Measurements from ENCODE around the gene PLA2G2F. TPM values are rescaled to one million over a fixed set of nuclear protein-coding genes. Genes with fewer than 3 reads are reported as not detected.

The PLA2G2F gene
- total and polyA plus RNA-seq, 2 of the 13 experiments (the other 11 are each of a cell fraction or from before 2014, with no cell fraction given), result not detected

- Histone ChIP-seq H3K9me3 (ENCODE audit: low read length) (no peaks in the 10 kb centered on the region), H4K20me1 (ENCODE audit: insufficient read depth, low read length) (no peaks in the 10 kb centered on the region), H3K27me3 (ENCODE audit: control insufficient read depth in 1 of 2, insufficient read depth in 2 of 2, low read length in 2 of 2) (0 out of 5 replicates have a peak, but pooled peaks cover 0 to 4% of the 10 kb centered on the region in 2 experiments), H3K79me2 (ENCODE audit: insufficient read depth, low read length) (no peaks in the 10 kb centered on the region), H3K4me2 (ENCODE audit: low read depth, low read length) (no peak overlapping the region), H3K4me3 (replicated peaks in 1 of 3; ENCODE audit: insufficient read depth in 1 of 3, low read depth in 2 of 3, low read length in 3 of 3) (no peak overlapping the region), H3K4me1 (ENCODE audit: insufficient read depth, low read length) (no peaks in the 10 kb centered on the region), H3K36me3 (replicated peaks in 1 of 2; ENCODE audit: control insufficient read depth in 1 of 2, insufficient read depth in 2 of 2, low read length in 2 of 2) (no peaks in the 10 kb centered on the region), H2AFZ (ENCODE audit: low read length) (no peak overlapping the region), H3K9ac (ENCODE audit: insufficient read depth, low read depth, low read length) (no peak overlapping the region), H3K27ac (ENCODE audit: extremely low read length, insufficient read depth, low read length) (no peak overlapping the region)
- BruUV-seq (replicated peaks), result no TSS peak
- ATAC-seq (no peak), DNase-seq (ENCODE audit: low spot score) (no peak), FAIRE-seq (no peak)
- in situ Hi-C loops (cut with HindIII; ENCODE audit: extremely low pct_ligation_motif_present, low pct_unique_long_range_greater_than_20kb) (no loop called here), intact Hi-C loops (cut with micrococcal nuclease; ENCODE audit: unreplicated experiment) (no loop called here)
- 70% methylated on average over 7 of the region's 10 CpGs for WGBS (ENCODE audit: low lambda C conversion rate)
- ChIA-PET POLR2A (no interaction called here), CTCF (ENCODE audit: low intra/inter-chr PET ratio, low total read pairs) (no interaction called here)
- TF ChIP-seq DBP (CRISPR knock-in tag; IDR thresholded peaks at IDR 0.05; ENCODE audit: not compliant biosample characterization) (no peak), SETDB1 (CRISPR knock-in tag; IDR thresholded peaks at IDR 0.05; ENCODE audit: borderline replicate concordance) (no peak), PRMT3 (CRISPR knock-in tag; IDR thresholded peaks at IDR 0.05; ENCODE audit: borderline replicate concordance, low read depth) (no peak), ZFX (CRISPR knock-in tag; IDR thresholded peaks at IDR 0.05; ENCODE audit: low read depth) (no peak), SSRP1 (CRISPR knock-in tag; IDR thresholded peaks at IDR 0.05) (no peak), FOSL2 (CRISPR knock-in tag; IDR thresholded peaks at IDR 0.05) (no peak), SOX6 (IDR thresholded peaks at IDR 0.05) (no peak), SOX6 (CRISPR knock-in tag; IDR thresholded peaks at IDR 0.05) (no peak), ZNF230 (CRISPR knock-in tag; IDR thresholded peaks at IDR 0.05) (no peak), RFX3 (CRISPR knock-in tag; IDR thresholded peaks at IDR 0.05) (no peak), SMYD3 (CRISPR knock-in tag; IDR thresholded peaks at IDR 0.05) (no peak), PRDM15 (CRISPR knock-in tag; IDR thresholded peaks at IDR 0.05) (no peak), DMAP1 (CRISPR knock-in tag; IDR thresholded peaks at IDR 0.05) (no peak), ISX (CRISPR knock-in tag; conservative IDR thresholded peaks at IDR 0.05) (no peak), ATM (IDR thresholded peaks at IDR 0.05; ENCODE audit: borderline replicate concordance) (no peak), ZMAT5 (CRISPR knock-in tag; IDR thresholded peaks at IDR 0.05; ENCODE audit: borderline replicate concordance, low read depth) (no peak), IRF1 (CRISPR knock-in tag; IDR thresholded peaks at IDR 0.05; ENCODE audit: low read depth) (no peak)
Observed at GRCh38 chr1:20126806-20127440, 12.2 kb upstream of the PLA2G2F start.
